Kidney (tissue), 14 donors: Measurements from ENCODE around the gene ST3GAL4. TPM values are rescaled to one million over a fixed set of nuclear protein-coding genes. Genes with fewer than 3 reads are reported as not detected.
A peak's percentile ranks its signal among the peaks of the same experiment; 100 is the strongest.

Experiments used
- DNase-seq, 5 donors: peaks; one replicate each; pipeline ENCODE4 v3.0.0-alpha.2; 2013 to 2020
- FAIRE-seq: peaks from 2 replicates; lab custom pipeline; 2012; peaks lifted over from hg19 to GRCh38; lab: Jason Lieb, UNC
- H3K27ac ChIP-seq, 2 donors: one replicate each; pipeline ENCODE4 v1.7.0; 2013; ENCODE audit warnings: low read depth in 2 of 2, low read length in 2 of 2, inconsistent platforms in 1 of 2
- H3K27me3 ChIP-seq: one replicate; pipeline ENCODE4 v1.7.1; 2013; ENCODE audit warnings: low read length, inconsistent platforms; ENCODE audit not compliant: control insufficient read depth, insufficient read depth
- H3K36me3 ChIP-seq, 3 donors: one replicate each; pipeline versions ENCODE4 v1.7.0 to v1.7.1; 2013; ENCODE audit warnings: low read length in 3 of 3, control low read depth in 1 of 3, inconsistent platforms in 1 of 3; ENCODE audit not compliant: insufficient read depth in 3 of 3, control insufficient read depth in 2 of 3
- H3K4me1 ChIP-seq, 3 donors: one replicate each; pipeline versions ENCODE4 v1.7.0 to v1.7.1; 2013; ENCODE audit warnings: low read length in 3 of 3, inconsistent platforms in 1 of 3, low read depth in 1 of 3; ENCODE audit not compliant: control insufficient read depth in 2 of 3, insufficient read depth in 2 of 3
- H3K4me3 ChIP-seq, 3 donors: one replicate each; pipeline versions ENCODE4 v1.7.0 to v1.8.1; 2013; ENCODE audit warnings: low read length in 3 of 3, control low read depth in 1 of 3, inconsistent platforms in 1 of 3
- H3K9ac ChIP-seq, 3 donors: one replicate each; pipeline versions ENCODE4 v1.7.0 to v1.7.1; 2013; ENCODE audit warnings: low read length in 3 of 3, control low read depth in 1 of 3, inconsistent platforms in 1 of 3
- H3K9me3 ChIP-seq, 3 donors: one replicate each; pipeline versions ENCODE4 v1.7.0 to v1.7.1; 2013; ENCODE audit warnings: low read length in 3 of 3, control low read depth in 1 of 3, inconsistent platforms in 1 of 3; ENCODE audit not compliant: control insufficient read depth in 2 of 3, insufficient read depth in 1 of 3
- intact Hi-C: fragments of 100-400 bp; cut with DNase I; formaldehyde crosslinking; loops from one replicate; pipeline ENCODE4 v1.11.1; 2022
- polyA plus RNA-seq: library from polyadenylated mRNA; stranded (reverse); fragments of 350-450 nt; fragmentation: Illumina TruSeq; extraction: RNeasy Lipid Tissue Mini Kit (QIAGEN cat#74804); gene quantifications from one replicate; pipeline ENCODE4 v1.2.3, GENCODE V29; 2014; ENCODE audit warnings: low read depth, low replicate concordance; ENCODE audit not compliant: insufficient read depth
- total RNA-seq: library from RNA; stranded (reverse); fragmentation: NEBNext Ultra II Directional; extraction: Animal tissue kit (Norgen Biotek cat#: 25700); gene quantifications from one replicate; pipeline ENCODE4 v1.2.1, GENCODE V29; 2021
- TF ChIP-seq, protein P1 (sequence below): IDR thresholded peaks from 3 replicates; pipeline ENCODE4 v1.5.1; 2012; ENCODE audit warnings: mild to moderate bottlenecking, moderate library complexity, borderline replicate concordance; ENCODE audit not compliant: insufficient read depth; ENCODE audit errors: extremely low read depth
- donor health status: control.
- donor health status: control.
- donor health status: control.
- donor health status: control.
- donor health status: control.
- donor health status: DM: yes; HTN: yes; CAD: no.
- donor health status: Normal renal cell carcinoma (clear cell type).

Gene ST3GAL4
- total and polyA plus RNA-seq, 2 donors from 2014 or later, result 27.4 to 72.8 TPM

DNA sequence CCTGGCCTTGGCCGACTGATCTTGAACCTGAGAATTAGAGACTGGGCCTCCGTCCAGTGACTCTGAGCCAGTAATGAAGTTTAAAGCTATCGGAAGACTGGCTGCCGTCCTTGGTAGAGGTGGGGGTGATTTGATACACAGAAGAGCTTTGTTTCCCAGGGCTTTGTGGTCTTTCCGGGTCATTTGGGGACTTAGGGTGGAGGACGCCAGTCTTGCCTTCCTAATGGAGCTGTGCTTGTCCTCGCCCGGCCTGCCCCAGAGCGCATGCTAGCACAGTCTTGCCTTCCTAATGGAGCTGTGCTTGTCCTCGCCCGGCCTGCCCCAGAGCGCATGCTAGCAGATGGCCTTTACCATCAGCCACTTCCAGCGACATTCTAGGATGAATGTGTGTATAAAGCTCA, 65.8 kb downstream of the ST3GAL4 start:
- DNase-seq, result peak in 1 of 5 donors; percentile 59
- H3K9ac ChIP-seq, result no peak overlapping the region
- H3K9me3 ChIP-seq, result no peaks in the 10 kb centered on the region
- no peak overlapping the region for H3K4me3 ChIP-seq
- FAIRE-seq, result no peak
- no peaks in the 10 kb centered on the region for H3K27me3 ChIP-seq
- H3K36me3 ChIP-seq, result no peaks in the 10 kb centered on the region
- no peak overlapping the region for H3K27ac ChIP-seq
- TF ChIP-seq, protein P1, sequence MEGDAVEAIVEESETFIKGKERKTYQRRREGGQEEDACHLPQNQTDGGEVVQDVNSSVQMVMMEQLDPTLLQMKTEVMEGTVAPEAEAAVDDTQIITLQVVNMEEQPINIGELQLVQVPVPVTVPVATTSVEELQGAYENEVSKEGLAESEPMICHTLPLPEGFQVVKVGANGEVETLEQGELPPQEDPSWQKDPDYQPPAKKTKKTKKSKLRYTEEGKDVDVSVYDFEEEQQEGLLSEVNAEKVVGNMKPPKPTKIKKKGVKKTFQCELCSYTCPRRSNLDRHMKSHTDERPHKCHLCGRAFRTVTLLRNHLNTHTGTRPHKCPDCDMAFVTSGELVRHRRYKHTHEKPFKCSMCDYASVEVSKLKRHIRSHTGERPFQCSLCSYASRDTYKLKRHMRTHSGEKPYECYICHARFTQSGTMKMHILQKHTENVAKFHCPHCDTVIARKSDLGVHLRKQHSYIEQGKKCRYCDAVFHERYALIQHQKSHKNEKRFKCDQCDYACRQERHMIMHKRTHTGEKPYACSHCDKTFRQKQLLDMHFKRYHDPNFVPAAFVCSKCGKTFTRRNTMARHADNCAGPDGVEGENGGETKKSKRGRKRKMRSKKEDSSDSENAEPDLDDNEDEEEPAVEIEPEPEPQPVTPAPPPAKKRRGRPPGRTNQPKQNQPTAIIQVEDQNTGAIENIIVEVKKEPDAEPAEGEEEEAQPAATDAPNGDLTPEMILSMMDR, result no peak
- intact Hi-C loops, result no loop called here
- H3K4me1 ChIP-seq, result peaks cover 0 to 8% (median 1%) of the 10 kb centered on the region in 3 donors

DNA sequence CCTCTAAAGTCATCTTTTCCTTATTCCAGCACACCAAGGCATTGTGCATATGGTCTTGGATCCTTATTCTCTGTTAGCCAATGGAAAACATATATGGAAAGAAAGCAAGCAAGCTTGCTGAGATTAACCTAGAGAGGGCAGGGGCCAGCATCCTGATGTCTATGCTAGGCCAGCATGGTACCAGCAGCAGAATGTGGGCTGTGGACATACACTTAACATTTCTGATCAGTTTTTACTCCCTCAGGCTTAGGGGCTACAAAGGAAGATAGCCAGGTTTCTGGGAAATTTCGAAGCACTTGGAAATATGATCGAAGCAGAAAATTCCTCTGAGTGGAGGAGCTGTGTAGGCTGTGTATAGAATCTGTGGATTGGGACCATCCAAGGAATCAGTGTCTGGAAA, 67.0 kb downstream of the ST3GAL4 start:
- no peak overlapping the region for H3K9ac ChIP-seq
- H3K4me1 ChIP-seq, result peaks cover 0 to 4% (median 0%) of the 10 kb centered on the region in 3 donors
- no peaks in the 10 kb centered on the region for H3K9me3 ChIP-seq
- TF ChIP-seq, protein P1, result no peak
- no peak for DNase-seq
- intact Hi-C loops, result no loop called here
- FAIRE-seq, result no peak
- no peak overlapping the region for H3K4me3 ChIP-seq
- H3K36me3 ChIP-seq, result no peaks in the 10 kb centered on the region
- H3K27ac ChIP-seq, result no peak overlapping the region
- no peaks in the 10 kb centered on the region for H3K27me3 ChIP-seq

DNA sequence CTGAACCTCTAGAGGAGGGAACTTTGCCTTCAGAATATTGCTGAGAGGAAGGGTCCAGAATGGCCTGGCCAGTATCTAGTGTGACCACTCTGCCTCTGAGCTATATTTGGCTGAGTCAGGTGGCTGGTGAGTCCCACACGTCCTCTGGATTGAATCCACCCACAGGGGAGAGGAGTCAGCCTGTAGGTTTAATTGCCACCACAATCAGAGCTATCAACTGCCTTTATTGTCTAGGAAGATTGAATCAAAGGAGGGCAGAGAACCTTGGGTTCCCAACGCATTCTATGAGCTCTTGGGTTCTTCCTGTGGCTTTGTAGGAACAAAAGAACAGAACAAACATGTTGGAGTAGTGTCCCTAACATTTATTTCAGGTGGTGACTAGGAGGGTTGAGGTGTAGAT, 67.7 kb downstream of the ST3GAL4 start:
- no peaks in the 10 kb centered on the region for H3K36me3 ChIP-seq
- H3K9me3 ChIP-seq, result no peaks in the 10 kb centered on the region
- FAIRE-seq, result no peak
- DNase-seq, result no peak
- H3K27me3 ChIP-seq, result no peaks in the 10 kb centered on the region
- no peak overlapping the region for H3K9ac ChIP-seq
- no peak overlapping the region for H3K27ac ChIP-seq
- intact Hi-C loops, result no loop called here
- H3K4me3 ChIP-seq, result no peak overlapping the region
- H3K4me1 ChIP-seq, result peaks cover 0 to 4% (median 0%) of the 10 kb centered on the region in 3 donors
- TF ChIP-seq, protein P1, result no peak

DNA sequence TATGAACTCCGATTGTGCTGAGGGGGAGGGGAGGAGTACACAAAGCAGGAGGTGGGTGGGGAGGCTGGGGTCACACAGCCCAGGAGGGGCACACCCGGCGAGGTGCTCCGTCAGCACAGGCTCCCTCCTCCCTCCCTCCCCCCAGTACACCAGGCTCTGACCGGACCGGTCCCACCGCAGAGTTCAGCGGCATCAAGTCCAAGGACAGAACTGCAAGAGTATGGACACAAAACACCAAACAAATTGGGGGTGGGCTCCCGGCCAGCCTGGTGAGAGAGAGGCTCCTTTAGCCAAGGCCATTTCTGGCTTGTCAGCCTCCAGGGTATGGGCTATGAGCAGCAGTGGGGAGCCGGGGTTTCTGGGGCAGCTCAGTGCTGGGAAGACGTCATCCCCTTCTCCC, 68.3 kb downstream of the ST3GAL4 start:
- no peak overlapping the region for H3K9ac ChIP-seq
- DNase-seq, result no peak
- H3K27ac ChIP-seq, result no peak overlapping the region
- no peaks in the 10 kb centered on the region for H3K9me3 ChIP-seq
- H3K4me3 ChIP-seq, result no peak overlapping the region
- TF ChIP-seq, protein P1, result no peak
- intact Hi-C loops, result no loop called here
- no peaks in the 10 kb centered on the region for H3K27me3 ChIP-seq
- H3K36me3 ChIP-seq, result no peaks in the 10 kb centered on the region
- peaks cover 0 to 4% (median 0%) of the 10 kb centered on the region in 3 donors for H3K4me1 ChIP-seq
- no peak for FAIRE-seq
